ENCODE results near the gene MEA1.

GRCh38 chr6:42984924-42985475 lies 28.7 kb downstream of the MEA1 start:
- TF ChIP-seq, protein P1, sequence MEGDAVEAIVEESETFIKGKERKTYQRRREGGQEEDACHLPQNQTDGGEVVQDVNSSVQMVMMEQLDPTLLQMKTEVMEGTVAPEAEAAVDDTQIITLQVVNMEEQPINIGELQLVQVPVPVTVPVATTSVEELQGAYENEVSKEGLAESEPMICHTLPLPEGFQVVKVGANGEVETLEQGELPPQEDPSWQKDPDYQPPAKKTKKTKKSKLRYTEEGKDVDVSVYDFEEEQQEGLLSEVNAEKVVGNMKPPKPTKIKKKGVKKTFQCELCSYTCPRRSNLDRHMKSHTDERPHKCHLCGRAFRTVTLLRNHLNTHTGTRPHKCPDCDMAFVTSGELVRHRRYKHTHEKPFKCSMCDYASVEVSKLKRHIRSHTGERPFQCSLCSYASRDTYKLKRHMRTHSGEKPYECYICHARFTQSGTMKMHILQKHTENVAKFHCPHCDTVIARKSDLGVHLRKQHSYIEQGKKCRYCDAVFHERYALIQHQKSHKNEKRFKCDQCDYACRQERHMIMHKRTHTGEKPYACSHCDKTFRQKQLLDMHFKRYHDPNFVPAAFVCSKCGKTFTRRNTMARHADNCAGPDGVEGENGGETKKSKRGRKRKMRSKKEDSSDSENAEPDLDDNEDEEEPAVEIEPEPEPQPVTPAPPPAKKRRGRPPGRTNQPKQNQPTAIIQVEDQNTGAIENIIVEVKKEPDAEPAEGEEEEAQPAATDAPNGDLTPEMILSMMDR (IDR thresholded peaks at IDR 0.05) = no peak
- TF ChIP-seq POLR2A (IDR thresholded peaks at IDR 0.05) (no peak), POLR2AphosphoS5 (IDR thresholded peaks at IDR 0.05) (no peak), EP300 (IDR thresholded peaks at IDR 0.05; ENCODE audit: low read depth) (no peak)

Measured in transverse colon (tissue), 4 donors.